ENCODE measurements around the gene UNKL.

The UNKL gene

DNA sequence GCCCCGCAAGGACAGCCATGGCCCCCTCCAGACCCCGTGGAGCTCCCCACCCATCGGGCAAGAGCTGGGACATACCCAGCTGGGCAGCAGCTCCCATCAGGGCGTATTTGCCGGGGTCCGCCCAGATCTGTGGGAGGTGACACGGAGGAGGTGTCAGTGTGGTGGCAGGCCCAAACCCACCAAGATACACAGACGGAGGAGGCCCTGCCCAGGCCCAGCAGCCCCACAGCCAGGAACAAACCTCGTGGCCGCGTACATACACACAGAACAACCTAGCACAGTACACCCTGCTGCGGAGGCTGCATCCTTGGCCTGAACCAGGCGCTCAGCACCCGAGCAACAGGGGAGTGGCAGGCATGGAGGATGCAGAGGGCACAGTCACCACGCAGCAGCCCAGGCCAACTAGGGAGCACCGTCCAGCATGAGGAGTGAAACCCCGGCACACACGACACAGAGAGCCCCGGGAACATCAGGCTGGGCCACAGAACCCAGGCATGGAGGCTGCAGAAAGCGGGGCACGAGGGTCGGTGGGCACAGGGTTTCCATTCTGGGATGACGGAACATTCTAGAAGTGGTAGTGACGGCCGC, 34.8 kb upstream of the UNKL start:
- Histone ChIP-seq H3K9me3 (no peaks in the 10 kb centered on the region), H3K27ac (no peak overlapping the region), H3K36me3 (peaks cover 63 to 94% (median 90%) of the 10 kb centered on the region in 3 donors), H3K4me1 (no peaks in the 10 kb centered on the region), H3K4me3 (no peak overlapping the region), H3K27me3 (no peaks in the 10 kb centered on the region)
- intact Hi-C loops (cut with DNase I; ENCODE audit: low total_unique reads), result no loop called here
- TF ChIP-seq, protein P1, sequence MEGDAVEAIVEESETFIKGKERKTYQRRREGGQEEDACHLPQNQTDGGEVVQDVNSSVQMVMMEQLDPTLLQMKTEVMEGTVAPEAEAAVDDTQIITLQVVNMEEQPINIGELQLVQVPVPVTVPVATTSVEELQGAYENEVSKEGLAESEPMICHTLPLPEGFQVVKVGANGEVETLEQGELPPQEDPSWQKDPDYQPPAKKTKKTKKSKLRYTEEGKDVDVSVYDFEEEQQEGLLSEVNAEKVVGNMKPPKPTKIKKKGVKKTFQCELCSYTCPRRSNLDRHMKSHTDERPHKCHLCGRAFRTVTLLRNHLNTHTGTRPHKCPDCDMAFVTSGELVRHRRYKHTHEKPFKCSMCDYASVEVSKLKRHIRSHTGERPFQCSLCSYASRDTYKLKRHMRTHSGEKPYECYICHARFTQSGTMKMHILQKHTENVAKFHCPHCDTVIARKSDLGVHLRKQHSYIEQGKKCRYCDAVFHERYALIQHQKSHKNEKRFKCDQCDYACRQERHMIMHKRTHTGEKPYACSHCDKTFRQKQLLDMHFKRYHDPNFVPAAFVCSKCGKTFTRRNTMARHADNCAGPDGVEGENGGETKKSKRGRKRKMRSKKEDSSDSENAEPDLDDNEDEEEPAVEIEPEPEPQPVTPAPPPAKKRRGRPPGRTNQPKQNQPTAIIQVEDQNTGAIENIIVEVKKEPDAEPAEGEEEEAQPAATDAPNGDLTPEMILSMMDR (IDR thresholded peaks at IDR 0.05), result no peak
- DNase-seq, result no peak

DNA sequence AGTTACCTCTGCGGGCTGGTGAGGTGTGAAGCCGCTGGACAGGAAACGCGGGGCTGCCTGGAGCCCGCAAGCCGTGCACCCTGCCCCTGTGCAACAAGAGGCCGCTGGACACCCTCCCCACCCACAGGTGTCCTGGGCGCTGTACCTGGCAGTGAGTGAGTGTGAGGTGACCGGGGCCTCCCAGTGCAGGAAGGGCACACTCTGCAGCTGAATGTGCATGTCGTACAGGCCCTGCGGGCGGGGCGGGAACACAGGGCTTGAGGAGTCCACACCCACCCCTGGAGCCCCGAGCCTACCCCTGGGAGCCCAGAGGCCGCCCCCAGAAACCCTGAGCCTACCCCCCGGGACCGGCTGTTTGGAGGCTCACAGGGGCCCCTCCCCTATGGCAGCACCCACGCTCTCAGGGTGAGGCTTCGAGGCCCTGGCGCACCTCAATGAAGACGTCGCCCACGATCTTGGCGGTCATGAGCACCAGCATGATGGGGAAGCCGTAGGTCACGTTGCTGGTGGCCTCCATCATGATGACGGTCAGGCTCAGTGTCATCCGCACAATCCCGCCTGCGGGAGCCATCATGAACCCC, 34.1 kb upstream of the UNKL start:
- no peaks in the 10 kb centered on the region for H3K4me1 ChIP-seq
- DNase-seq, result no peak
- intact Hi-C loops (cut with DNase I; ENCODE audit: low total_unique reads), result no loop called here
- no peak overlapping the region for H3K27ac ChIP-seq
- no peak overlapping the region for H3K4me3 ChIP-seq
- no peaks in the 10 kb centered on the region for H3K9me3 ChIP-seq
- H3K36me3 ChIP-seq, result peaks cover 58 to 88% (median 83%) of the 10 kb centered on the region in 3 donors
- no peaks in the 10 kb centered on the region for H3K27me3 ChIP-seq
- TF ChIP-seq, protein P1 (IDR thresholded peaks at IDR 0.05), result no peak

DNA sequence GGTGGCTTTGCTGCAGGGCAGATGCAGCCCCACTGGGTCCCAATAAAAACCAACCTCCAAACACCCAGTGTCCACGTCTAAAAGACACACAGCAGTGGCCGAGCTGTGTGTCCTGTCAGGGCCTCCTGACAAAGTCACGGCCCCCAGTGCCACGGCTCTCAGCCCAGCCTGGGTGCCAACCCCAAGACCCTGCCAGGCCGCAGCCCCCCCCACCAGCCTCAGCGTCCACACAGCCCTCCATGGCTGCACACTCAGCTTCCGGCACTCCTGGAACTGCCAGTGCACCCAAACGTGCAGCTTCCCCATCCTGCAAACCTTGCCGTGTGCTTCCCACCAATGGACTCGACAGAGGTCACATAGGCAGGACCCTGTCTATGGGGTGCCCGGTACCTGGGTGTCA, 33.5 kb upstream of the UNKL start:
- peaks cover 51 to 81% (median 76%) of the 10 kb centered on the region in 3 donors for H3K36me3 ChIP-seq

DNA sequence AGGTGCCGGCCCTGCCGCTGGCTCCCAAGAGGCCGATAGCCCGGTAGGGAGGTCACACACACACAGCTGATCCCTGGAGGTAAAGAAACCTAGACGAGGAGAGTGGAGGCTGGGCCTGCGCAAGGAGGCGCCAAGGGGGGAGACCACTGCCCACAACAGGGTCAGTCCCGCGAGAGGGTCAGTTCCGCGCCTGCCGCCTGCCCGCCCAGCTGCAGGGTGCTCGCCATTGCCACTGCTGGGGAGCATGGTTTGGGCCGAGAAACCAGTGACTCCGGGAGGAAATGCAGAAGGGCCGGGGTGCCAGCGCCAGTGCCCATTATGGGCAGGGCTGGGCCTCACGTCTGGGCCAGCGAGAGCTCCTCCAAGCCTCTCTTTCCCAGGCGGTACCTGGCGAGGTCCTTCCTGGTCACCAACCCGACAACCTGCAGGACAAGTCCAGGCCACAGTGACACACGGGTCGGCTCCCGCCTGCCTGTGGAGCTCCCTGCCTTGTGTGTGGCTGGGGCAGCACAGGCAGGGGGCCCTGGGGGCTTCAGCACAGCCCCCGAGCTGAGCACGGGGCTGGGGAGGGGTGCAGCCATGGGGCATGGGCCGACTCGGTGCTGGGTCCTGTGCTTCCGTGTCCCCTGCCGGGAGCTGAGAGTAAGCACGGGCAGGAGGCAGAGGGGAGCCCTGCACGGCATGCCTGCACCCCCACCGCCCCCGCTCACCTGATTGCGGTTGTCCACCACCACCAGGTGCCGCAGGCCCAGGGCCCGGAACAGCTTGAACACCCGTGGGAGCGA, 32.0 kb upstream of the UNKL start:
- H3K36me3 ChIP-seq, result peaks cover 36 to 66% (median 62%) of the 10 kb centered on the region in 3 donors
- intact Hi-C loops (cut with DNase I; ENCODE audit: low total_unique reads), result no loop called here
- TF ChIP-seq, protein P1 (IDR thresholded peaks at IDR 0.05), result no peak
- H3K4me3 ChIP-seq, result no peak overlapping the region
- no peaks in the 10 kb centered on the region for H3K4me1 ChIP-seq
- H3K27me3 ChIP-seq, result no peaks in the 10 kb centered on the region
- H3K27ac ChIP-seq, result no peak overlapping the region
- no peaks in the 10 kb centered on the region for H3K9me3 ChIP-seq
- DNase-seq, result no peak

More for the DNA sequence above, 33.5 kb upstream of the UNKL start:
- H3K9me3 ChIP-seq, result no peaks in the 10 kb centered on the region
- H3K27ac ChIP-seq, result no peak overlapping the region
- no peaks in the 10 kb centered on the region for H3K27me3 ChIP-seq
- H3K4me1 ChIP-seq, result no peaks in the 10 kb centered on the region
- no peak overlapping the region for H3K4me3 ChIP-seq
- no peak for DNase-seq
- intact Hi-C loops (cut with DNase I; ENCODE audit: low total_unique reads), result no loop called here
- TF ChIP-seq, protein P1 (IDR thresholded peaks at IDR 0.05), result no peak

DNA sequence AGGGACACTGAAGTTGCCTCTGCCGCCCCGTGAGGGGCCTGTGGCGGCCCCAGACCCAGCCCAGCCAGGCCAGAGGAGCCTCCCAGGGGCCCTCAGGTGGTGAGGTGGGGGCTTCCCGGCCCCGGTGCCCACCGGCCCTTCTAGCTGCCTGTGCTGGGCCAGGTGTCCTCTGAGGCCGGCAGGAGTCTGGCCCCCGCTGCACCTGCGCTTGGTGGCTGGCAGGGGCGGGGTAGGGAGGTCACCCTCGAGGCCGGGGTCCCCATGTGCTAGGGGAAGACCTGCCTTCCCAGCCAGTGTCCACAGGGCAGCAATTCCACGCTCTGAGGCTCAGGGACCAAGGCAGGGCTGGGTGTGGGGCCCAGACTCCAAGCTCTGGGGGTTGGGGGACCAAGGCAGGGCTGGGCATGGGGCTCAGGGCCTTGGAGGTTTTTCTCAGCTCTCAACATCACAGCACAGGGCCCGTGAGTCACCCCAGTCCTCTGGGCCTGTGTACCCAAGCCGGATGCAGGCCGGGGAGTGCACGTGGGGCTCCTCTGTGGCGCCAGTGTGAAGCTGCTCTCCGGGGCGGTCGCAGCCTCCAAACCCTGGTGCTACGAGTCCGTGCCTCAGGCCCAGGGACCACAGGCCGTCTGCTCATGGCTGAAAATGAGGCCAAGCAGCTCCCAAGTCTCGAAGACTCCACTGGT, 31.2 kb upstream of the UNKL start:
- Histone ChIP-seq H3K27ac (no peak overlapping the region), H3K27me3 (no peaks in the 10 kb centered on the region), H3K4me3 (no peak overlapping the region), H3K9me3 (no peaks in the 10 kb centered on the region), H3K4me1 (no peaks in the 10 kb centered on the region), H3K36me3 (peaks cover 35 to 58% (median 53%) of the 10 kb centered on the region in 3 donors)
- TF ChIP-seq, protein P1 (IDR thresholded peaks at IDR 0.05), result no peak
- DNase-seq, result no peak
- intact Hi-C loops (cut with DNase I; ENCODE audit: low total_unique reads), result no loop called here
